ENCODE results near the gene PLXNA4.

Gene PLXNA4

DNA sequence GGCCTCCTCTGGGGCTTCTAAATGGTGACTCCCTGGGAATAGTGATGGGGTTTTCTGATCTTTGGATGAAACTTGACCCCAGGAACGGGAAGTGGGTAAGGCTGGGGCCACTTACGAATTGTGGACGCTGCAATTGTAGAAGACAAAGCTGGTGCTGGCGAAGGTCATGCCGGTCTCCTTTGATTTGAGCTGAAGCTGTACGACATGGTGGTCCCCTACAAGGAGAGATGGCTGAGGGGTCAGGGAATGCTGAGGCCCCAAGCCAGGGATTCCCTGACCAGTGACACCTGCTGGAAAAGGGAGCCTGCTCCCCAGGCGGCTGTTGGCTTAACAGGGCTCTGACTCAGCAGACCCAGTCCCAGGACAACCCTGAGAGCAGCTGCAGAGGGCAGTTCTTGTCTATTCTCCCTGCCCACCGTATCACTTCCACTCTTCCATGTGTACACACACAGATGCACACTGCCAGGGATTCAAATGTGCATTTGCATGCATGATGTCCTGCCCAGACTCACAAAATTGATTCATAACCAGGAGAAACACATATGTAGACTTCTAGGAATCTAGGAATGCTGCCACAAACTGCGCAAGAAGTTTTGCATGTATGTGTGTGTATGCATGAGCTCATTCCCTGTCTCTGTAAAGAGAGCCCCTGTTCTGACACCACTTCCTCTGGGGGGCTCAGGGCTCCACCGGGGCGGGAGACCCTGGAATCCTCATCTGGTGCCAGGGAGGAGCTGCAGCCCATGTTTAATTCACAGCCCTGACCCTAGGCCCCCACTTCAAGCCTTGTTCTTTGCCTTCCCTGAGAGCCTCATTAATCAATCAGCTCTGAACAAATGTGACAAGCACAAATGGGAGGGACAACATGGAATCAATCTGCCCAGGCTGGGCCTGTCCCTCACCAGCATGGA lies 350.0 kb downstream of the PLXNA4 start:
- DNase-seq (ENCODE audit: extremely low spot score): no peak
- CTCF ChIA-PET: interaction anchor here (0.5 kb wide), 1 partner anchor 26 kb away, joined by 8 read pairs; no protein-coding TSS in a partner anchor
- POLR2A ChIA-PET: no interaction called here
- TF ChIP-seq ELF4 (IDR thresholded peaks at IDR 0.05): no peak

DNA sequence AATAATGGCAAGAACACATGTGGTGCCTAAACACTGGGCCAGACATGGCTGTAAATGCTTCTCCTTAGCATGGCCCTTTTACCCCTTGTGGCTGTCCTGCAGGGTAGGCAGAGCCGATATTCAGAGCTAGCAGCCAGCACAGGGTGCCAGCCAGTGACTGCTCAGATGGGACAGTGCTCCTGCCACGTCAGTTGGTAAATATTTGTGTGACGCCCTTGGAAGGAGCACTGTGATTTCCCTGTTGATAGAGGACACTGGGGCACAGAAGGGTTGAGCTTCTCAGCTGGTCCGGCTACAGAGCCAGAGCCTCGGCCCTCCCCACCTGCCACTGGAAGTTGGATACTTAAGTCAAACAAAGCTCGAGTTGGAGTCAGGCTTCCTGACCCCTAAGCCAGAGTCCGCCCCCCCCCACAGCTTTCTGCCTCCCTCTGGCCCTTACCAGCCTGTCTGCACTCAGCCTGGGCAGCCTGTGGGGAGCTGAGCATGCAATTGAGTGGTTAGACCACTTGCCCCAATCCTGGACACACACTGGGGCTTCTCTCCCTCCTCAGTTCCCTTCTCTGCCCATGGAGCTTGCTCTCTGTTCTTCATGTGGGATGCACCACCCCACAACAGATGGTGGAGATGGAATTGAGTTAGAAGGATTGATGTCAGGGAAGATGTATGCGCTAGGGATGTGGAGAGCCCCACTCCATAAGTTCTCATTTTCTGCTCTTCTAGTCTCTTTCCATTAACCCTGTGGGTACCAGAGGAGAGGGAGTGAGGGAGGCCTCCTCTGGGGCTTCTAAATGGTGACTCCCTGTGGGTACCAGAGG lies 350.8 kb downstream of the PLXNA4 start:
- ChIA-PET CTCF (interaction anchor here (1.2 kb wide), 1 partner anchor 112 kb away, joined by 3 read pairs; no protein-coding TSS in a partner anchor), POLR2A (interaction anchor here (0.7 kb wide), 1 partner anchor 45 kb away, joined by 3 read pairs; no protein-coding TSS in a partner anchor)
- DNase-seq (ENCODE audit: extremely low spot score): no peak
- TF ChIP-seq TARDBP (IDR thresholded peaks at IDR 0.05): no peak
- no peak for TF ChIP-seq ZNF384 (IDR thresholded peaks at IDR 0.05)
- TF ChIP-seq BHLHE40 (IDR thresholded peaks at IDR 0.05; ENCODE audit: borderline replicate concordance): no peak
- no peak for TF ChIP-seq LEF1 (IDR thresholded peaks at IDR 0.05; ENCODE audit: borderline replicate concordance)
- no peak for TF ChIP-seq SUZ12 (IDR thresholded peaks at IDR 0.05)
- no peak for TF ChIP-seq ELF4 (IDR thresholded peaks at IDR 0.05)
- no peak for TF ChIP-seq PKNOX1 (IDR thresholded peaks at IDR 0.05)
- TF ChIP-seq FOXM1 (IDR thresholded peaks at IDR 0.05; ENCODE audit: borderline replicate concordance): no peak
- no peak for TF ChIP-seq SP1 (IDR thresholded peaks at IDR 0.05)
- TF ChIP-seq FOXK2 (IDR thresholded peaks at IDR 0.05): no peak
- TF ChIP-seq NFRKB (IDR thresholded peaks at IDR 0.05): no peak
- TF ChIP-seq L3MBTL2 (conservative IDR thresholded peaks at IDR 0.05): no peak
- TF ChIP-seq FOXA1 (IDR thresholded peaks at IDR 0.05): no peak
- no peak for TF ChIP-seq CTBP1 (IDR thresholded peaks at IDR 0.05; ENCODE audit: borderline replicate concordance)
- TF ChIP-seq ARNT (IDR thresholded peaks at IDR 0.05): no peak
- no peak for TF ChIP-seq HDGF (IDR thresholded peaks at IDR 0.05; ENCODE audit: borderline replicate concordance)

- TF ChIP-seq L3MBTL2 (conservative IDR thresholded peaks at IDR 0.05) (no peak), ZNF384 (IDR thresholded peaks at IDR 0.05) (no peak), SP1 (IDR thresholded peaks at IDR 0.05) (no peak), CTBP1 (IDR thresholded peaks at IDR 0.05; ENCODE audit: borderline replicate concordance) (no peak), SUZ12 (IDR thresholded peaks at IDR 0.05) (no peak), LEF1 (IDR thresholded peaks at IDR 0.05; ENCODE audit: borderline replicate concordance) (no peak), FOXK2 (IDR thresholded peaks at IDR 0.05) (no peak), TARDBP (IDR thresholded peaks at IDR 0.05) (no peak), HDGF (IDR thresholded peaks at IDR 0.05; ENCODE audit: borderline replicate concordance) (no peak), ELF4 (IDR thresholded peaks at IDR 0.05) (no peak), FOXA1 (IDR thresholded peaks at IDR 0.05) (no peak), ARNT (IDR thresholded peaks at IDR 0.05) (no peak)
- ChIA-PET POLR2A (no interaction called here), CTCF (no interaction called here)
- no peak for DNase-seq (ENCODE audit: extremely low spot score)
These were observed 354.9 kb downstream of the PLXNA4 start for GRCh38 chr7:132221356-132221755.

GRCh38 chr7:132220060-132220459 lies 356.2 kb downstream of the PLXNA4 start:
- ChIA-PET CTCF (no interaction called here), POLR2A (no interaction called here)
- TF ChIP-seq ZNF384 (IDR thresholded peaks at IDR 0.05): no peak
- TF ChIP-seq L3MBTL2 (conservative IDR thresholded peaks at IDR 0.05): no peak
- TF ChIP-seq CTBP1 (IDR thresholded peaks at IDR 0.05; ENCODE audit: borderline replicate concordance): no peak
- no peak for TF ChIP-seq BHLHE40 (IDR thresholded peaks at IDR 0.05; ENCODE audit: borderline replicate concordance)
- TF ChIP-seq NFRKB (IDR thresholded peaks at IDR 0.05): no peak
- no peak for TF ChIP-seq ELF4 (IDR thresholded peaks at IDR 0.05)
- no peak for DNase-seq (ENCODE audit: extremely low spot score)

DNA sequence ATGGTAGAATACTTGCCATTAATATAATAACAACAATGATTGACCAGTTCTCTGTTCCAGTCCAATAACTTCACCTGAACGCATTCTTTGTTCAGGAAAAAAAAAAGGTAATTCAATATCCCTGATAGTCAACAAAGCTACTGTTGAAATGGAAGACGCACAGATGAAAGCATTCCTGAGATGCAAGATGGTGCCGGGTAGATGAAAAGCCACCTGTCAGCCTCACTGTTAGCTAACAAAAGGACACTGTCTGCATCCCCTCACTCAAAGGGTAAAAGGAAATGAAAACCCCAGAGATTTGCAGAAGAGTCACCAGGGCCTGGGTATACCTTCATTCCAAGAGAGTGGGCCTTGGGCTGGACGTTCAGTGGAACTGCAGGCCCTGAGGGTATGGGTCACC lies 357.4 kb downstream of the PLXNA4 start:
- no peak for DNase-seq (ENCODE audit: extremely low spot score)
- POLR2A ChIA-PET: no interaction called here
- TF ChIP-seq PKNOX1 (IDR thresholded peaks at IDR 0.05) (no peak), SP1 (IDR thresholded peaks at IDR 0.05) (no peak), ZNF384 (IDR thresholded peaks at IDR 0.05) (no peak), NFRKB (IDR thresholded peaks at IDR 0.05) (no peak), ELF4 (IDR thresholded peaks at IDR 0.05) (no peak), FOXA1 (IDR thresholded peaks at IDR 0.05) (no peak), L3MBTL2 (conservative IDR thresholded peaks at IDR 0.05) (no peak), FOXK2 (IDR thresholded peaks at IDR 0.05) (no peak), FOXM1 (IDR thresholded peaks at IDR 0.05; ENCODE audit: borderline replicate concordance) (no peak), BHLHE40 (IDR thresholded peaks at IDR 0.05; ENCODE audit: borderline replicate concordance) (no peak), SUZ12 (IDR thresholded peaks at IDR 0.05) (no peak), TARDBP (IDR thresholded peaks at IDR 0.05) (no peak), CTBP1 (IDR thresholded peaks at IDR 0.05; ENCODE audit: borderline replicate concordance) (no peak)
- CTCF ChIA-PET: interaction anchor here (0.5 to 0.7 kb wide), 3 partner anchors 10 to 443 kb away, joined by 3 read pairs; no protein-coding TSS in a partner anchor

GRCh38 chr7:132216847-132217525 lies 359.3 kb downstream of the PLXNA4 start:
- TF ChIP-seq FOXK2 (IDR thresholded peaks at IDR 0.05) (no peak), ARNT (IDR thresholded peaks at IDR 0.05) (no peak), CTBP1 (IDR thresholded peaks at IDR 0.05; ENCODE audit: borderline replicate concordance) (no peak), NFRKB (IDR thresholded peaks at IDR 0.05) (no peak), HDGF (IDR thresholded peaks at IDR 0.05; ENCODE audit: borderline replicate concordance) (no peak), LEF1 (IDR thresholded peaks at IDR 0.05; ENCODE audit: borderline replicate concordance) (no peak), FOXA1 (IDR thresholded peaks at IDR 0.05) (no peak), SP1 (IDR thresholded peaks at IDR 0.05) (no peak), TARDBP (IDR thresholded peaks at IDR 0.05) (no peak), SUZ12 (IDR thresholded peaks at IDR 0.05) (no peak), BHLHE40 (IDR thresholded peaks at IDR 0.05; ENCODE audit: borderline replicate concordance) (no peak), FOXM1 (IDR thresholded peaks at IDR 0.05; ENCODE audit: borderline replicate concordance) (no peak), PKNOX1 (IDR thresholded peaks at IDR 0.05) (no peak), L3MBTL2 (conservative IDR thresholded peaks at IDR 0.05) (no peak)
- CTCF ChIA-PET: no interaction called here
- POLR2A ChIA-PET: no interaction called here
- DNase-seq (ENCODE audit: extremely low spot score): no peak
